Activated CD8-positive, alpha-beta T cell treated with anti-CD3 and anti-CD28 coated beads, Interleukin-2, amount 10 ng/mL, durations not matched to agents 7 days and 5 days (primary cell): ENCODE data around the gene COL4A6. TPM values are rescaled to one million over a fixed set of nuclear protein-coding genes. Genes with fewer than 3 reads are reported as not detected.

ENCODE experiments used
- ATAC-seq: fragments of 150-1000 bp; cut with Tn5 transposase; one replicate; pipeline ENCODE4 v1.10.0; 2021; ENCODE audit warnings: moderate library complexity
- CTCF ChIA-PET: fragments of 350-600 bp; sonication (Branson Sonifier 250); formaldehyde crosslinking; loops from one replicate; lab custom pipeline; 2021; ENCODE audit warnings: antibody characterized with exemption; lab: Charles Lee
- POLR2A ChIA-PET: fragments of 350-600 bp; sonication (Branson Sonifier 250); formaldehyde crosslinking; loops from one replicate; lab custom pipeline; 2021; ENCODE audit warnings: antibody characterized with exemption; lab: Charles Lee
- DNase-seq: peaks from one replicate; pipeline ENCODE4 v3.0.0-alpha.2; 2020
- H3K27ac Mint-ChIP-seq: one replicate; pipeline ENCODE4 v1.8.0; 2021; ENCODE audit warnings: mild to moderate bottlenecking, mixed read lengths
- H3K27me3 Mint-ChIP-seq: one replicate; pipeline ENCODE4 v1.8.0; 2021; ENCODE audit warnings: low read depth, mixed read lengths
- H3K36me3 Mint-ChIP-seq: one replicate; pipeline ENCODE4 v1.8.0; 2021; ENCODE audit warnings: low read depth, mixed read lengths
- H3K4me1 Mint-ChIP-seq: one replicate; pipeline ENCODE4 v1.8.0; 2021; ENCODE audit warnings: low read depth, mixed read lengths
- H3K4me3 Mint-ChIP-seq: one replicate; pipeline ENCODE4 v1.8.0; 2021; ENCODE audit warnings: mild to moderate bottlenecking, mixed read lengths
- H3K9me3 Mint-ChIP-seq: one replicate; pipeline ENCODE4 v1.8.0; 2022; ENCODE audit warnings: mixed read lengths; ENCODE audit not compliant: insufficient read depth
- total RNA-seq, 2 experiments: library from RNA; stranded (reverse); gene quantifications; one replicate each; pipeline ENCODE4 v1.2.3, GENCODE V29; 2021

The COL4A6 gene
- total RNA-seq, 2 experiments from 2014 or later: not detected

DNA sequence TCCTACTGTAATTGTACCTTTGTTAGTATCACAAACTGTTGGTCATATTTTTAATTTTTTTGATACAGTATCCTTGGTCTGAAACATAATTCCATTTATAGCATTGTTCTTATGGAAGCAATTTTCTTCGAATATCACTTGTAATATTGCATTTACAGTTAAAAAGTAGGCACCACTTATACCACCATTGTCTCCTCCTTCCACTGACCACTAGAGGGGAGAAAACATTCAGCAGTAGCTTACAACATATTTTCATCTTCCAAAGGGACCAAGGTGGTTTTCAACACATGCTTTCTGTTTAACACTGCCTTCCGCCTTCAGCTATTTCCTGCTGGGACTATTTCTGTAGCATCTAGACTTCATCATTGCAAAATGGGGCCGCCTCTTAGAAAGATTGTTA is 146.2 kb downstream of the COL4A6 start:
- ChIA-PET POLR2A (no interaction called here), CTCF (no interaction called here)
- Mint-ChIP-seq H3K27me3 (peaks cover 3% of the 10 kb centered on the region), H3K9me3 (no peaks in the 10 kb centered on the region), H3K27ac (no peak overlapping the region), H3K4me1 (no peaks in the 10 kb centered on the region), H3K36me3 (no peaks in the 10 kb centered on the region), H3K4me3 (no peak overlapping the region)
- DNase-seq: no peak
- no peak for ATAC-seq

GRCh38 chrX:108285918-108286317 is 152.3 kb downstream of the COL4A6 start:
- DNase-seq: no peak
- no peak overlapping the region for H3K27ac Mint-ChIP-seq
- CTCF ChIA-PET: interaction anchor here (1.4 kb wide), 1 partner anchor 62 kb away, joined by 4 read pairs; no protein-coding TSS in a partner anchor
- H3K36me3 Mint-ChIP-seq: no peaks in the 10 kb centered on the region
- no peak for ATAC-seq
- POLR2A ChIA-PET: no interaction called here
- H3K4me3 Mint-ChIP-seq: no peak overlapping the region
- H3K4me1 Mint-ChIP-seq: no peaks in the 10 kb centered on the region
- H3K9me3 Mint-ChIP-seq: no peaks in the 10 kb centered on the region
- peaks cover 2% of the 10 kb centered on the region for H3K27me3 Mint-ChIP-seq

DNA sequence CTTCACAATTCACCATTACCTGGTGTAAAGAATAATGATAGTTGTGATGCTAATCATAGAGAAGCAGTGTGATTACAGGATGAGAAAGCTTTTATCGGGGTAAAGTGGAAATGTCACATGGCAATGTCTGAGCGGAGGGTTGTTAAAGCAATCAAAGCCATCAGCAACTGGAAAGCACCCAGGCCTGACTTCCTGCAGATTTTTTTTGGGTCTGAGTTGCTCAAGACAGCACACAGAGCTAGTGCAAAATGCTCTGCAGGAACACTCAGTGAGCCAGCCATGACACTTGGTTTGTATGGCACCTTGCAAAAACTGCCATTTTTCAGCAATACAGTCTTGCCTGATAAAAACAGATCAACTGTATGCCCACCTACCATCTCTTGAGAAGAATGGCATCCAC is 152.9 kb downstream of the COL4A6 start:
- DNase-seq (no peak), ATAC-seq (no peak)
- Mint-ChIP-seq H3K27me3 (peaks cover 2% of the 10 kb centered on the region), H3K9me3 (no peaks in the 10 kb centered on the region), H3K4me3 (no peak overlapping the region), H3K4me1 (no peaks in the 10 kb centered on the region), H3K36me3 (no peaks in the 10 kb centered on the region), H3K27ac (no peak overlapping the region)
- ChIA-PET CTCF (interaction anchor here (1.4 kb wide), 1 partner anchor 61 kb away, joined by 4 read pairs; no protein-coding TSS in a partner anchor), POLR2A (no interaction called here)

DNA sequence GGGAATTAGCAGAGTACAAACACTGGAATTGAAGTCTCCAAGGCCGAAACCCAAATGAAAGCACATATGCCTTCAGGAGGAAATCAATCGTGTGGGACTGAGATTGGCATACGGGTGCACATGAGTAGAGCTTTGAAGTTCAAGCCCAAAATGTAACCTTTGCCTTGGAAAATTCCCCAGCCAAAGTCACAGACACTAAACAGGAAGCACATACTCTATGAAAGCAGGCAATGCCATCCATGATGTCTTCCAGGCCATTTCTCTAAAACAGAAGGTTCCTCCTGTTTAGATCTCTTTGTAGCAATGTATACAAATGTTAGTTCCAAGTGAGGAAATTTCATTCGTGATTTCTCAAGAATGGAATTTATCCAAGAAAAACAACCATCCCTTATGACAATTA is 162.5 kb downstream of the COL4A6 start:
- ATAC-seq: no peak
- H3K27ac Mint-ChIP-seq: no peak overlapping the region
- CTCF ChIA-PET: no interaction called here

DNA sequence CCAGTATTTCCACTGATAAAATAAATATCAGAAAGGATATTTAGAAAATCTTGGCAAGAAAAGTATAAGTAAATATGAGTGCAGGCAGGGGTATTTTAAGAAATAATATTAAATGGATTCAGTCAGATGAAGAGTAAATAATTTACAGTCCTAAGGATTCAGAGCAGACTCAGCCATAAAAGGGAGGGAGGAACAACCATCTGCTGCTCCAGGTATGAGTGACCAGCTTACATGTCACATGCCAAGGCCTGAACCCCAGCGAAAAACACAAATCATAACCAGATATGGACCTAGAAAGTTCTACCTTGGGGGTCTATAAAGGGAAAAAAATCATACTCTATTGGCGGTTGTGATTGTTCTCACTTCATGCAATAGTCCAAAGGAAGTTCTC is 166.8 kb downstream of the COL4A6 start:
- H3K27ac Mint-ChIP-seq: no peak overlapping the region
- no peak overlapping the region for H3K4me3 Mint-ChIP-seq
- no peaks in the 10 kb centered on the region for H3K4me1 Mint-ChIP-seq
- peaks cover 3% of the 10 kb centered on the region for H3K27me3 Mint-ChIP-seq
- ATAC-seq: no peak
- H3K36me3 Mint-ChIP-seq: no peaks in the 10 kb centered on the region
- no peak for DNase-seq
- H3K9me3 Mint-ChIP-seq: no peaks in the 10 kb centered on the region
- ChIA-PET CTCF (no interaction called here), POLR2A (no interaction called here)

More for the DNA sequence above, 162.5 kb downstream of the COL4A6 start:
- peaks cover 3% of the 10 kb centered on the region for H3K27me3 Mint-ChIP-seq
- H3K4me1 Mint-ChIP-seq: no peaks in the 10 kb centered on the region
- H3K9me3 Mint-ChIP-seq: no peaks in the 10 kb centered on the region
- POLR2A ChIA-PET: no interaction called here
- H3K4me3 Mint-ChIP-seq: no peak overlapping the region
- no peak for DNase-seq
- no peaks in the 10 kb centered on the region for H3K36me3 Mint-ChIP-seq

- no peaks in the 10 kb centered on the region for H3K9me3 Mint-ChIP-seq
- ATAC-seq (no peak), DNase-seq (no peak)
- peaks cover 3% of the 10 kb centered on the region for H3K27me3 Mint-ChIP-seq
- no peaks in the 10 kb centered on the region for H3K36me3 Mint-ChIP-seq
- no peak overlapping the region for H3K4me3 Mint-ChIP-seq
- ChIA-PET POLR2A (no interaction called here), CTCF (no interaction called here)
- no peaks in the 10 kb centered on the region for H3K4me1 Mint-ChIP-seq
- no peak overlapping the region for H3K27ac Mint-ChIP-seq
Observed at GRCh38 chrX:108270739-108271396, 167.4 kb downstream of the COL4A6 start.

GRCh38 chrX:108270280-108270679 is 167.9 kb downstream of the COL4A6 start:
- Mint-ChIP-seq H3K27me3 (peaks cover 7% of the 10 kb centered on the region), H3K9me3 (no peaks in the 10 kb centered on the region), H3K4me1 (no peaks in the 10 kb centered on the region), H3K27ac (no peak overlapping the region), H3K36me3 (no peaks in the 10 kb centered on the region), H3K4me3 (no peak overlapping the region)
- POLR2A ChIA-PET: no interaction called here
- ATAC-seq (no peak), DNase-seq (no peak)
- CTCF ChIA-PET: no interaction called here

DNA sequence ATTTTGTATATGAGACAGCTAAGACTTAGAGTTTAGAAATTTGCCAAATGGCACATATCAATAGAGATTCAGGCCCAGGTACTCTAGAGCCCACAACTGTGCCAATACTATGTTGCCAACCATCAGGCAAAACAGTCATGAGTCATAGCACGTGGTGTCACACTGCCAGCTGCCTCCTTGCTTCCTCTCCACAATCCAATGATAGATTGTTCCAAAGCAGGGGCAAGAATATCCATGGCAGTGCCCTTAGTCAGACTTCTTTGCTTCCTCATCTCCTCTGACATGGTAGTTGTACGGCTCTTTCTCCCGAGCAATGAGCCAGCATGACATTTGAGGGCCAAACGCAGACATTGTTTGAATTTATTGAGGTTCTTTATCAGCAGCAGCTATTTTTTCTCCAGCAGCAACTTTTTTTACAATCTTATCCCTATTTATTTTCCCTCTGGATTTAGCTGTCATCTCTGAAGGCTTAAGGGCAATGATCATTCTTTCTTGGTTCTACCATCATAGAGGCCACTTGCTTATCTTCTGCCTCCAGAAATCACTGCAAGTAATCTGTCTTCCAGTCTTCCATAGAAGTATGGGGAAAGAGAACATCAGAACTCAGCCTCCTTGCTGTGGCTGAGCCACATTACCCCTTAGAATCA is 169.7 kb downstream of the COL4A6 start:
- no peak overlapping the region for H3K27ac Mint-ChIP-seq
- H3K27me3 Mint-ChIP-seq: peaks cover 7% of the 10 kb centered on the region
- H3K4me3 Mint-ChIP-seq: no peak overlapping the region
- ChIA-PET POLR2A (no interaction called here), CTCF (no interaction called here)
- ATAC-seq (no peak), DNase-seq (no peak)
- no peaks in the 10 kb centered on the region for H3K4me1 Mint-ChIP-seq
- H3K9me3 Mint-ChIP-seq: no peaks in the 10 kb centered on the region
- H3K36me3 Mint-ChIP-seq: no peaks in the 10 kb centered on the region

- no peaks in the 10 kb centered on the region for H3K4me1 Mint-ChIP-seq
- H3K36me3 Mint-ChIP-seq: no peaks in the 10 kb centered on the region
- no peaks in the 10 kb centered on the region for H3K9me3 Mint-ChIP-seq
- H3K4me3 Mint-ChIP-seq: no peak overlapping the region
- no peak overlapping the region for H3K27ac Mint-ChIP-seq
- no peak for DNase-seq
- ATAC-seq: no peak
- ChIA-PET CTCF (no interaction called here), POLR2A (no interaction called here)
- H3K27me3 Mint-ChIP-seq: peaks cover 7% of the 10 kb centered on the region
Observed at GRCh38 chrX:108267557-108267956, 170.7 kb downstream of the COL4A6 start.

- ChIA-PET CTCF (no interaction called here), POLR2A (interaction anchor here (0.6 kb wide), 1 partner anchor 234 kb away, joined by 4 read pairs; no protein-coding TSS in a partner anchor)
- H3K27me3 Mint-ChIP-seq: peaks cover 4% of the 10 kb centered on the region
- H3K9me3 Mint-ChIP-seq: no peaks in the 10 kb centered on the region
- H3K4me3 Mint-ChIP-seq: no peak overlapping the region
- H3K4me1 Mint-ChIP-seq: no peaks in the 10 kb centered on the region
- DNase-seq (no peak), ATAC-seq (no peak)
- H3K36me3 Mint-ChIP-seq: no peaks in the 10 kb centered on the region
- H3K27ac Mint-ChIP-seq: no peak overlapping the region
Observed at GRCh38 chrX:108264376-108264775, 173.8 kb downstream of the COL4A6 start.

DNA sequence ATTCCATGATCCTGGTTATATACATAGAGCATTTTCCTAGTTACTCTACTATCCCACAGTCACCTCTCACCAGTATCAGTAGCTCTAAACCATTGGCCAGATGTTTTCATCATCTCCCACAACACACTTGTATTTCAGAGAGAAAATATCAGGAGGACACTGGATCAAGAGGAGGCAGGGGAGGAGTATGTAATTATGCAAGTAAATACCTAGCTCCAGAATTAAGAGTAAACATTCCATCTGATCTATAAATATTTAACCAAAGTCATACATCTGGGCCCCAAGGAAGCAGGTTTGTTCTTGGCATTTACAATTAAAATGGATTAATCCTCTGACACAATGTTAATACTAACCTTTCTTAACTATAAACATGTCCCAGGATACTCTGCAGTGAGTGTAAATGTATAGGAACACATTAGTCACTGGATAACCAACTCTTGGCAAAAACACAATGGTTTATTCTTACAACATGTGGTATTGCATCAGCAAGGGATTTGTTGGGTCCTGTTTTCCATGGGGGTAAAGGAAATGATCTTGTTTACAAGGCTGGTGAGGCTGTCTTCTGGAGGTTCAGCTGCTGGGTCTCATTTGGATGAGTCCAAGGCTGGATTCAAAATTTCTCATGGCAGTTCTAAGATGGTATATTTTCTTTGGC is 176.5 kb downstream of the COL4A6 start:
- H3K36me3 Mint-ChIP-seq: no peaks in the 10 kb centered on the region
- CTCF ChIA-PET: no interaction called here
- H3K27ac Mint-ChIP-seq: no peak overlapping the region
- H3K27me3 Mint-ChIP-seq: peaks cover 4% of the 10 kb centered on the region
- no peak overlapping the region for H3K4me3 Mint-ChIP-seq
- POLR2A ChIA-PET: no interaction called here
- ATAC-seq (no peak), DNase-seq (no peak)
- no peaks in the 10 kb centered on the region for H3K9me3 Mint-ChIP-seq
- no peaks in the 10 kb centered on the region for H3K4me1 Mint-ChIP-seq

DNA sequence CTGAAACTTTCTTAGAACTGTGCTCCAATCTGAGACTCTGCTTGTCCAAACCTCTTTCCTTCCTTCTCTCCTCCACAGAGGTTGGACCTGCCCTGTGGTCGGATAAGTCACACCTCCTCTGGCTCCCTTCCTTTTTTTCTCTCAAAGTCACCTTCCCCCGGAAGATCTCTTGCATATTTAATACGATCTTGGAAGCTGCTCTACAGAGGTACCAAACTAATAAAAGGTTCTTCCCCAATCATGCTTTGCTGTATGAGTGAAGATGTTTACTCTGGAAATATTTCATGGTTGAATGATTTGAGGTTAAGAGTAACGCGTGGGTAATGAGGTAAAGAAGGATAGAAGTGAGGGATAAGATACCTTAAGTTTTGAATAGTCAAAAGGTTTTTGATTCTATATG is 180.7 kb downstream of the COL4A6 start:
- Mint-ChIP-seq H3K4me1 (no peaks in the 10 kb centered on the region), H3K4me3 (no peak overlapping the region), H3K36me3 (no peaks in the 10 kb centered on the region), H3K27me3 (peaks cover 3% of the 10 kb centered on the region), H3K27ac (no peak overlapping the region), H3K9me3 (no peaks in the 10 kb centered on the region)
- no peak for ATAC-seq
- ChIA-PET CTCF (no interaction called here), POLR2A (no interaction called here)
- no peak for DNase-seq
